Activated CD4-positive, alpha-beta memory T cell treated with anti-CD3 and anti-CD28 coated beads for 36 hours (primary cell): ENCODE results near the gene KNTC1. TPM values are rescaled to one million over a fixed set of nuclear protein-coding genes. Genes with fewer than 3 reads are reported as not detected.
A peak's percentile ranks its signal among the peaks of the same experiment; 100 is the strongest.
"Not testable (repeated sequence)": the region's sequence is repeated elsewhere in the genome, so short reads cannot be mapped to it uniquely, and the experiment has no call there.

ENCODE experiments used
- CTCF ChIA-PET: fragments of 350-600 bp; sonication (Branson Sonifier 250); formaldehyde crosslinking; loops from one replicate; lab custom pipeline; 2021; ENCODE audit warnings: antibody characterized with exemption, inconsistent platforms; lab: Charles Lee
- POLR2A ChIA-PET: fragments of 350-600 bp; sonication (Branson Sonifier 250); formaldehyde crosslinking; loops from one replicate; lab custom pipeline; 2021; ENCODE audit warnings: antibody characterized with exemption; lab: Charles Lee
- DNase-seq: peaks from one replicate; pipeline ENCODE4 v3.0.0-alpha.2; 2020
- H3K27ac Mint-ChIP-seq: one replicate; pipeline ENCODE4 v1.8.0; 2021; ENCODE audit warnings: mixed read lengths
- H3K27me3 Mint-ChIP-seq: one replicate; pipeline ENCODE4 v1.8.0; 2021; ENCODE audit warnings: mixed read lengths
- H3K36me3 Mint-ChIP-seq: one replicate; pipeline ENCODE4 v1.8.0; 2021; ENCODE audit warnings: mixed read lengths
- H3K4me1 Mint-ChIP-seq: one replicate; pipeline ENCODE4 v1.8.0; 2021; ENCODE audit warnings: low read depth, mixed read lengths
- H3K4me3 Mint-ChIP-seq: one replicate; pipeline ENCODE4 v1.8.0; 2021; ENCODE audit warnings: mild to moderate bottlenecking, mixed read lengths
- H3K9me3 Mint-ChIP-seq: one replicate; pipeline ENCODE4 v1.8.0; 2021; ENCODE audit warnings: mixed read lengths
- intact Hi-C: fragments of 100-400 bp; cut with micrococcal nuclease; formaldehyde crosslinking; loops from one replicate; pipeline ENCODE4 v1.15.1; 2023
- total RNA-seq, 2 experiments: library from RNA; stranded (reverse); gene quantifications; one replicate each; pipeline ENCODE4 v1.2.3, GENCODE V29; 2021

KNTC1 gene
- total RNA-seq, 2 experiments from 2014 or later, result 136 to 147 TPM

- H3K4me3 Mint-ChIP-seq, result no peak overlapping the region
- H3K27me3 Mint-ChIP-seq, result no peaks in the 10 kb centered on the region
- H3K4me1 Mint-ChIP-seq, result no peaks in the 10 kb centered on the region
- ChIA-PET CTCF (no interaction called here), POLR2A (no interaction called here)
- no peak overlapping the region for H3K27ac Mint-ChIP-seq
- H3K36me3 Mint-ChIP-seq, result peaks cover 36% of the 10 kb centered on the region
- H3K9me3 Mint-ChIP-seq, result no peaks in the 10 kb centered on the region
- no peak for DNase-seq
- intact Hi-C loops, result no loop called here
These were observed 33.1 kb downstream of the KNTC1 start for GRCh38 chr12:122560138-122560537.

- H3K27me3 Mint-ChIP-seq, result no peaks in the 10 kb centered on the region
- peaks cover 30% of the 10 kb centered on the region for H3K36me3 Mint-ChIP-seq
- no peak overlapping the region for H3K4me3 Mint-ChIP-seq
- ChIA-PET POLR2A (no interaction called here), CTCF (no interaction called here)
- H3K9me3 Mint-ChIP-seq, result no peaks in the 10 kb centered on the region
- no peak overlapping the region for H3K27ac Mint-ChIP-seq
- no peaks in the 10 kb centered on the region for H3K4me1 Mint-ChIP-seq
- intact Hi-C loops, result no loop called here
- DNase-seq, result no peak
These were observed 36.3 kb downstream of the KNTC1 start for GRCh38 chr12:122563361-122563760.

GRCh38 chr12:122566816-122567215, 39.8 kb downstream of the KNTC1 start:
- H3K27ac Mint-ChIP-seq, H3K27me3 Mint-ChIP-seq, CTCF ChIA-PET, H3K9me3 Mint-ChIP-seq, DNase-seq, H3K4me1 Mint-ChIP-seq, intact Hi-C loops, H3K4me3 Mint-ChIP-seq: not testable (repeated sequence)
- peaks cover 34% of the 10 kb centered on the region for H3K36me3 Mint-ChIP-seq
- POLR2A ChIA-PET, result interaction anchor here (0.6 kb wide), 1 partner anchor 438 kb away, joined by 3 read pairs; no protein-coding TSS in a partner anchor

GRCh38 chr12:122569288-122569687, 42.2 kb downstream of the KNTC1 start:
- Mint-ChIP-seq H3K9me3 (no peaks in the 10 kb centered on the region), H3K36me3 (peaks cover 35% of the 10 kb centered on the region), H3K27ac (no peak overlapping the region), H3K4me1 (peaks cover 2% of the 10 kb centered on the region), H3K4me3 (no peak overlapping the region), H3K27me3 (no peaks in the 10 kb centered on the region)
- intact Hi-C loops, result no loop called here
- ChIA-PET CTCF (interaction anchor here (1.0 kb wide), 1 partner anchor 27 kb away, joined by 3 read pairs; no protein-coding TSS in a partner anchor), POLR2A (interaction anchor here (0.7 kb wide), 1 partner anchor 30 kb away, joined by 3 read pairs; no protein-coding TSS in a partner anchor)
- no peak for DNase-seq

GRCh38 chr12:122570006-122570405, 43.0 kb downstream of the KNTC1 start:
- H3K27me3 Mint-ChIP-seq, CTCF ChIA-PET, H3K4me1 Mint-ChIP-seq, H3K27ac Mint-ChIP-seq, intact Hi-C loops, POLR2A ChIA-PET, DNase-seq, H3K9me3 Mint-ChIP-seq, H3K4me3 Mint-ChIP-seq: not testable (repeated sequence)
- H3K36me3 Mint-ChIP-seq, result peaks cover 37% of the 10 kb centered on the region

- Mint-ChIP-seq H3K4me3 (no peak overlapping the region), H3K27me3 (no peaks in the 10 kb centered on the region), H3K9me3 (no peaks in the 10 kb centered on the region), H3K36me3 (peaks cover 48% of the 10 kb centered on the region), H3K4me1 (peaks cover 2% of the 10 kb centered on the region), H3K27ac (no peak overlapping the region)
- intact Hi-C loops, result no loop called here
- ChIA-PET CTCF (no interaction called here), POLR2A (no interaction called here)
- no peak for DNase-seq
These were observed 44.8 kb downstream of the KNTC1 start for GRCh38 chr12:122571821-122572220.

- H3K27me3 Mint-ChIP-seq, H3K4me3 Mint-ChIP-seq, H3K9me3 Mint-ChIP-seq, H3K27ac Mint-ChIP-seq, H3K4me1 Mint-ChIP-seq, CTCF ChIA-PET: not testable (repeated sequence)
- intact Hi-C loops, result loop anchor here (5.0 kb wide), 1 partner anchor 169 kb away; the partner anchor contains the start of gene DENR
- peak; percentile 38 for DNase-seq
- POLR2A ChIA-PET, result interaction anchor here (0.6 kb wide), 1 partner anchor 40 kb away, joined by 3 read pairs; no protein-coding TSS in a partner anchor
- H3K36me3 Mint-ChIP-seq, result peaks cover 50% of the 10 kb centered on the region
These were observed 56.2 kb downstream of the KNTC1 start for GRCh38 chr12:122583294-122583693.

GRCh38 chr12:122584177-122584863, 57.3 kb downstream of the KNTC1 start:
- no peaks in the 10 kb centered on the region for H3K27me3 Mint-ChIP-seq
- ChIA-PET POLR2A (interaction anchor here (0.6 kb wide), 2 partner anchors 8 to 911 kb away, joined by 3 to 4 read pairs; no protein-coding TSS in a partner anchor), CTCF (interaction anchor here (0.6 to 0.7 kb wide), 2 partner anchors 11 to 686 kb away, joined by 3 to 6 read pairs; no protein-coding TSS in a partner anchor)
- no peak overlapping the region for H3K4me3 Mint-ChIP-seq
- intact Hi-C loops, result loop anchor here (5.0 kb wide), 1 partner anchor 168 kb away; the partner anchor contains the start of gene DENR
- H3K27ac Mint-ChIP-seq, result no peak overlapping the region
- peaks cover 2% of the 10 kb centered on the region for H3K4me1 Mint-ChIP-seq
- peaks cover 46% of the 10 kb centered on the region for H3K36me3 Mint-ChIP-seq
- DNase-seq, result no peak
- no peaks in the 10 kb centered on the region for H3K9me3 Mint-ChIP-seq

- H3K4me3 Mint-ChIP-seq, result no peak overlapping the region
- H3K36me3 Mint-ChIP-seq, result peaks cover 43% of the 10 kb centered on the region
- no peak overlapping the region for H3K27ac Mint-ChIP-seq
- H3K27me3 Mint-ChIP-seq, result no peaks in the 10 kb centered on the region
- no peak for DNase-seq
- intact Hi-C loops, result no loop called here
- ChIA-PET CTCF (no interaction called here), POLR2A (interaction anchor here (0.6 kb wide), 1 partner anchor 31 kb away, joined by 3 read pairs; no protein-coding TSS in a partner anchor)
- peaks cover 8% of the 10 kb centered on the region for H3K4me1 Mint-ChIP-seq
- no peaks in the 10 kb centered on the region for H3K9me3 Mint-ChIP-seq
These were observed 63.9 kb downstream of the KNTC1 start for GRCh38 chr12:122590990-122591389.

GRCh38 chr12:122591966-122592365, 64.9 kb downstream of the KNTC1 start:
- H3K4me3 Mint-ChIP-seq, H3K27ac Mint-ChIP-seq, CTCF ChIA-PET, DNase-seq, POLR2A ChIA-PET, H3K9me3 Mint-ChIP-seq, H3K27me3 Mint-ChIP-seq, intact Hi-C loops, H3K4me1 Mint-ChIP-seq: not testable (repeated sequence)
- peaks cover 44% of the 10 kb centered on the region for H3K36me3 Mint-ChIP-seq

GRCh38 chr12:122592543-122592942, 65.5 kb downstream of the KNTC1 start:
- H3K9me3 Mint-ChIP-seq, H3K27ac Mint-ChIP-seq, CTCF ChIA-PET, H3K4me1 Mint-ChIP-seq, intact Hi-C loops, DNase-seq, H3K4me3 Mint-ChIP-seq, H3K27me3 Mint-ChIP-seq, POLR2A ChIA-PET: not testable (repeated sequence)
- H3K36me3 Mint-ChIP-seq, result peaks cover 44% of the 10 kb centered on the region

- Mint-ChIP-seq H3K36me3 (peaks cover 43% of the 10 kb centered on the region), H3K4me1 (peaks cover 8% of the 10 kb centered on the region), H3K4me3 (no peak overlapping the region), H3K9me3 (no peaks in the 10 kb centered on the region), H3K27ac (peak overlapping the region; percentile 25), H3K27me3 (no peaks in the 10 kb centered on the region)
- ChIA-PET CTCF (no interaction called here), POLR2A (interaction anchor here (0.7 to 1.0 kb wide), 2 partner anchors 483 to 1745 kb away, joined by 3 read pairs; no protein-coding TSS in a partner anchor)
- intact Hi-C loops, result no loop called here
- DNase-seq, result peak; percentile 40
These were observed 66.9 kb downstream of the KNTC1 start for GRCh38 chr12:122593910-122594309.
